Fibroblast of villous mesenchyme (primary cell): Measurements from ENCODE around the gene TAS2R5. TPM values are rescaled to one million over a fixed set of nuclear protein-coding genes. Genes with fewer than 3 reads are reported as not detected.
"Not testable (repeated sequence)": the region's sequence is repeated elsewhere in the genome, so short reads cannot be mapped to it uniquely, and the experiment has no call there.

ENCODE experiments used
- DNase-seq: peaks from one replicate; pipeline ENCODE4 v3.0.0-alpha.2; 2010; ENCODE audit warnings: low read depth
- H3K4me3 ChIP-seq: 2 replicates; pipeline ENCODE4 v1.5.1; 2011; ENCODE audit warnings: low read depth, mild to moderate bottlenecking, low read length
- total RNA-seq: library from RNA; depleted of rRNA; stranded (reverse); fragments of >200 nt; gene quantifications from 2 replicates; pipeline ENCODE4 v1.2.3, GENCODE V29; 2012
- TF ChIP-seq, protein P1 (sequence below): IDR thresholded peaks from 2 replicates; pipeline ENCODE4 v1.5.1; 2012; ENCODE audit warnings: low read depth, mild to moderate bottlenecking, low read length; ENCODE audit not compliant: insufficient read depth

TAS2R5 gene
- total RNA-seq, 1 donor: 0.86 TPM

GRCh38 chr7:141763797-141764196 is 26.2 kb upstream of the TAS2R5 start, which contains the start of gene TAS2R3:
Gene TAS2R3 (plus strand): TSS chr7:141764097. CDS start chr7:141764159, 62 bp downstream.
- TF ChIP-seq, protein P1, sequence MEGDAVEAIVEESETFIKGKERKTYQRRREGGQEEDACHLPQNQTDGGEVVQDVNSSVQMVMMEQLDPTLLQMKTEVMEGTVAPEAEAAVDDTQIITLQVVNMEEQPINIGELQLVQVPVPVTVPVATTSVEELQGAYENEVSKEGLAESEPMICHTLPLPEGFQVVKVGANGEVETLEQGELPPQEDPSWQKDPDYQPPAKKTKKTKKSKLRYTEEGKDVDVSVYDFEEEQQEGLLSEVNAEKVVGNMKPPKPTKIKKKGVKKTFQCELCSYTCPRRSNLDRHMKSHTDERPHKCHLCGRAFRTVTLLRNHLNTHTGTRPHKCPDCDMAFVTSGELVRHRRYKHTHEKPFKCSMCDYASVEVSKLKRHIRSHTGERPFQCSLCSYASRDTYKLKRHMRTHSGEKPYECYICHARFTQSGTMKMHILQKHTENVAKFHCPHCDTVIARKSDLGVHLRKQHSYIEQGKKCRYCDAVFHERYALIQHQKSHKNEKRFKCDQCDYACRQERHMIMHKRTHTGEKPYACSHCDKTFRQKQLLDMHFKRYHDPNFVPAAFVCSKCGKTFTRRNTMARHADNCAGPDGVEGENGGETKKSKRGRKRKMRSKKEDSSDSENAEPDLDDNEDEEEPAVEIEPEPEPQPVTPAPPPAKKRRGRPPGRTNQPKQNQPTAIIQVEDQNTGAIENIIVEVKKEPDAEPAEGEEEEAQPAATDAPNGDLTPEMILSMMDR: no peak
- no peak within 1 kb of the TSS for H3K4me3 ChIP-seq
- no peak for DNase-seq

DNA sequence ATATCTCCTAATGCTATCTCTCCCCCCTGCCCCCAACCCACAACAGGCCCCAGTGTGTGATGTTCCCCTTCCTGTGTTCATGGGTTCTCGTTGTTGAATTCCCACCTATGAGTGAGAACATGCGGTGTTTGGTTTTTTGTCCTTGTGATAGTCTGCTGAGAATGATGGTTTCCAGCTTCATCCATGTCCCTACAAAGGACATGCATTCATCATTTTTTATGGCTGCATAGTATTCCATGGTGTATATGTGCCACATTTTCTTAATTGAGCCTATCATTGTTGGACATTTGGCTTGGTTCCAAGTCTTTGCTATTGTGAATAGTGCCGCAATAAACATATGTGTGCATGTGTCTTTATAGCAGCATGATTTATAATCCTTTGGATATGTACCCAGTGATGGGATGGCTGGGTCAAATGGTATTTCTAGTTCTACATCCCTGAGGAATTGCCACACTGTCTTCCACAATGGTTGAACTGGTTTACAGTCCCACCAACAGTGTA is 19.9 kb upstream of the TAS2R5 start:
- DNase-seq, H3K4me3 ChIP-seq: not testable (repeated sequence)

GRCh38 chr7:141776374-141776773 is 13.6 kb upstream of the TAS2R5 start, which contains the start of gene TAS2R4:
Gene TAS2R4 (plus strand): TSS chr7:141776674. CDS start chr7:141778489, 1,815 bp downstream.
- TF ChIP-seq, protein P1: no peak
- no peak for DNase-seq
- no peak within 1 kb of the TSS for H3K4me3 ChIP-seq

GRCh38 chr7:141785706-141786552 is 4.1 kb upstream of the TAS2R5 start:
- TF ChIP-seq, protein P1: peak; percentile 71
- DNase-seq: peak; percentile 60
- no peak overlapping the region for H3K4me3 ChIP-seq

DNA sequence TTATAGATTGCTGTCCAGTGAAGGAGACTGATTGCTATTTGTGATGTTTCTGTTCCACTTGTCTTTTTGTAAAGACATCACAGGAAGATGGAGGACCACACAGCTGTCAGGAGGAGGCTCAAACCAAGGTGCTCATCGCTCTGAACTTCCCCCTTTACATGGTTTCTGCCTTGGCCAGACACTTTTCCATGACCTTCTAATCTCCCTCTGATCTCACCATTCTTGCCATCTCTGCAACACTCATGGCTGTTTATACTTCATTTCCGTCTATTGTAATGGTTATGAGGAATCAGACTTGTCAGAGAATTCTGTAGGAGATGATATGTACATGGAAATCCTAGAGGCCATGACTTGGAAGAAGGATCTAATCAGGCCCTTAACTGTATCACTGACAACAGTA is 1.7 kb upstream of the TAS2R5 start:
- TF ChIP-seq, protein P1: no peak
- DNase-seq: no peak
- no peak overlapping the region for H3K4me3 ChIP-seq

DNA sequence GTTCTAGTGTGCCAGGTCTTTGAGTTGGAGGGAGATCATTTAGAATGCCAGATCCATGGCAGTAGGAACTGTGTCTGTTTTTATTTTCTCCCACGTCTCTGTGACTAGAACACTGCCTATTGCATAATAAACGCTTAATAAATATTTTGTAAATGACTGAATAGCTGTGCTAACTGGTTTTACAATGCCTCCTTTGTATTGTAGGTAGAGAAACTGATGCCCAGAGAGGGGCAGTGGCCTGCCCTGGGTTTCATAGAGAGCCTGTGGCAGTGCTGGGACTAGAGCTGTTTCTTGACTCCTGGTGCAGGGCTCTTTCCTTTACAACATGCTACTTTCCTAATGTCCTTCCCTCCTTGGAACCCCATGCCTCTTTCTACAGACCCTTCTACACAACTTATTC is 2.5 kb downstream of the TAS2R5 start:
- no peak overlapping the region for H3K4me3 ChIP-seq
- no peak for DNase-seq
- TF ChIP-seq, protein P1: no peak

- H3K4me3 ChIP-seq: no peak overlapping the region
- no peak for DNase-seq
- TF ChIP-seq, protein P1: no peak
Measured at GRCh38 chr7:141820067-141820466, 30.1 kb downstream of the TAS2R5 start.

DNA sequence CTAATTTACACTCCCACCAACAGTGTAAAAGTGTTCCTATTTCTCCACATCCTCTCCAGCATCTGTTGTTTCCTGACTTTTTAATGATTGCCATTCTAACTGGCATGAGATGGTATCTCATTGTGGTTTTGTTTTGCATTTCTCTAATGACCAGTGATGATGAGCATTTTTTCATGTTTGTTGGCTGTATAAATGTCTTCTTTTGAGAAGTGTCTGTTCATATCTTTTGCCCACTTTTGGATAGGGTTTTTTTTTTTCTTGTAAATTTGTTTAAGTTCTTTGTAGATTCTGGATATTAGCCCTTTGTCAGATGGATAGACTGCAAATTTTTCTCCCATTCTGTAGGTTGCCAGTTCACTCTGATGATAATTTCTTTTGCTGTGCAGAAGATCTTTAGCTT is 32.4 kb downstream of the TAS2R5 start:
- DNase-seq, H3K4me3 ChIP-seq: not testable (repeated sequence)
